PFSK-1 (cell line): Measurements from ENCODE around the gene CBX1. TPM values are rescaled to one million over a fixed set of nuclear protein-coding genes. Genes with fewer than 3 reads are reported as not detected.
A peak's percentile ranks its signal among the peaks of the same experiment; 100 is the strongest.

ENCODE experiments used
- FOXP2 ChIP-seq: optimal IDR thresholded peaks from 2 replicates; pipeline ENCODE3; 2011; ENCODE audit warnings: borderline replicate concordance, control low read depth, inconsistent platforms; ENCODE audit not compliant: insufficient read depth; ENCODE audit errors: extremely low read length, extremely low read depth
- POLR2AphosphoS5 ChIP-seq: IDR thresholded peaks from 2 replicates; pipeline ENCODE4 v1.6.1; 2012; ENCODE audit warnings: low read depth, mild to moderate bottlenecking, control low read depth, low read length, moderate library complexity
- REST ChIP-seq, 2 experiments: IDR thresholded peaks; 2 replicates each; pipeline versions ENCODE4 v1.6.1 to v1.8.0; 2011 to 2012; ENCODE audit warnings: low read depth in 2 of 2, low read length in 2 of 2, control low read depth in 1 of 2, inconsistent platforms in 1 of 2, mild to moderate bottlenecking in 1 of 2, moderate library complexity in 1 of 2; ENCODE audit not compliant: insufficient read depth in 1 of 2
- SIN3A ChIP-seq: IDR thresholded peaks from 2 replicates; pipeline ENCODE4 v1.6.1; 2012; ENCODE audit warnings: mild to moderate bottlenecking, low read length, moderate library complexity, borderline replicate concordance; ENCODE audit not compliant: insufficient read depth
- TAF1 ChIP-seq: IDR thresholded peaks from 2 replicates; pipeline ENCODE4 v1.6.1; 2012; ENCODE audit warnings: low read length, control low read depth, borderline replicate concordance; ENCODE audit not compliant: insufficient read depth
- polyA plus RNA-seq: library from polyadenylated mRNA; unstranded; fragments of >200 nt; gene quantifications from one replicate; pipeline ENCODE4 v1.2.1, GENCODE V29; 2012; ENCODE audit warnings: low read depth, missing spikeins; ENCODE audit not compliant: insufficient read length

Gene CBX1
- 41.0 TPM for polyA plus RNA-seq

DNA sequence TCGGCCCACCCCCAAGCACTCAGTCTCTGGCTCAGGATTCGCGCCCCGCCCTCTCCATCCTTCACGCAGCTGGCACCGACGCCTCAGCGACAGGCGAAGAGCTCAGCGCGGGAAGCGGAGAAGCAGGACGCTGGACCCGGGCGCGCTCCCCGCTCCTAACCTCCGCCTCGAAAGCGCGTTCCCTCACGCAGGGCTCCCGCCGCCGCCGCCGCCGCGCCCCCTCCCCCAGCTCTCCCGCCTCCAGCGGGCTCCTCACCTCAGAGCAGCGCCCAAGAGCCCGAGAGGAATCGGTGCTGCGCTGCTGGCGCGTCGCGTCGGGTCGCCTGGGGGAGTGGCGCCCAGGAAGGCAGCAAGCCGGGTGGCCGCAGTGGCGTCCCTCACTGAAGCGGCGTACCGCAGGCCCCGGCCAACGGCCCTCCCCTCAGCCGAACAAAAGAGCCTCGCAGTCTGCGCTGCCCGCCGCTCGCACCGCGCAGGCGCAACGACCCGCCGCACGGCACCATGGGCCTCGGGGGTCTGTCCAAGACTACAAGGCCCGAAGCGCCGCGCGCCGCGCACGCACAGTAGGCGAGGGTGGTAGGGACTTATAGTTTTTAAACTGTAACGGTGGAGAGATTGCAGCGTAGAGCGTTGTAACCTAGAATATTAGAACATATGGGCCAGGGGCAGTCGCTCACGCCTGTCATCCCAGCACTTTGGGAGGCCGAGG lies at the start of gene CBX1:
CBX1 (minus strand) TSS at position 467 of the 709 bp plus-strand sequence. CDS start 24,474 bp downstream, outside the sequence.
- TF ChIP-seq REST (IDR thresholded peaks at IDR 0.05; ENCODE audit: insufficient read depth in 1 of 2, low read depth in 2 of 2, low read length in 2 of 2) (no peak), POLR2AphosphoS5 (peak; percentile 78), FOXP2 (peak; percentile 65), SIN3A (peak; percentile 10; the same call in 1 of the 2 replicates), TAF1 (peak; percentile 57; the same call in 1 of the 2 replicates)

GRCh38 chr17:48150597-48151001 lies 49.3 kb upstream of the CBX1 start:
- TF ChIP-seq POLR2AphosphoS5 (no peak), REST (IDR thresholded peaks at IDR 0.05; ENCODE audit: insufficient read depth in 1 of 2, low read depth in 2 of 2, low read length in 2 of 2) (no peak), SIN3A (no peak), TAF1 (no peak), FOXP2 (no peak)

DNA sequence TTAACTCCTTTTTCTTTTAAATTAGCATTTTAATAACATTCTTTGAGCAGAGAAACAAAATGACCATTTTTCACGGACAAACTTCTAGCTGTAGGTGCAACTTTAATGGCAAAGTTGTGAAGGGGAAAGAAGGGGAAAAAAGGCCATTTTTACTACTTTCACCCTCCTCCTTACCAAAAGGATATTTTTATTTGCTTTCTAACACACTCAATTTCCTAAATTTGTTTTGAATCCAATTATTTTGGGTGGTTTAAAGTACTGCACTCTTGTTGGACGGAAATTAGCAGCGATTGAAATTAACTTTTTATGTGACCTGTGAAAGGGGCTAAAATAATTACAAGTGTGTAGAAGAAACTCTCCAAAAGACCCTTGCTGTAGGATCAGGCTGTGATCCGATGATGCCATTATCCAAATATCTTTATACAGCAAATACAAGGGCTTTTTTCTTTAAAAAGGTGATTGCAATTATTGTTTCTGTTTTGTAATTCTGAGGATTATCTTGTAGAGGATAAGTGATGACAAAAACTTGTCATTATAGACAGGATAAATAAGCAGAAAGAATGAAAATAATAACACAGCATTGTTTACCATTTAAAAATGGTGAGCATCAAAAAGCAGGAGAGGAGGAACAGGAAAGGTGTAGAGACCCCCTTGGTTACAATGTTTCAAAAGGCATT lies 48.6 kb upstream of the CBX1 start:
- TF ChIP-seq TAF1, result no peak
- TF ChIP-seq FOXP2, result no peak
- no peak for TF ChIP-seq SIN3A
- TF ChIP-seq POLR2AphosphoS5, result no peak

DNA sequence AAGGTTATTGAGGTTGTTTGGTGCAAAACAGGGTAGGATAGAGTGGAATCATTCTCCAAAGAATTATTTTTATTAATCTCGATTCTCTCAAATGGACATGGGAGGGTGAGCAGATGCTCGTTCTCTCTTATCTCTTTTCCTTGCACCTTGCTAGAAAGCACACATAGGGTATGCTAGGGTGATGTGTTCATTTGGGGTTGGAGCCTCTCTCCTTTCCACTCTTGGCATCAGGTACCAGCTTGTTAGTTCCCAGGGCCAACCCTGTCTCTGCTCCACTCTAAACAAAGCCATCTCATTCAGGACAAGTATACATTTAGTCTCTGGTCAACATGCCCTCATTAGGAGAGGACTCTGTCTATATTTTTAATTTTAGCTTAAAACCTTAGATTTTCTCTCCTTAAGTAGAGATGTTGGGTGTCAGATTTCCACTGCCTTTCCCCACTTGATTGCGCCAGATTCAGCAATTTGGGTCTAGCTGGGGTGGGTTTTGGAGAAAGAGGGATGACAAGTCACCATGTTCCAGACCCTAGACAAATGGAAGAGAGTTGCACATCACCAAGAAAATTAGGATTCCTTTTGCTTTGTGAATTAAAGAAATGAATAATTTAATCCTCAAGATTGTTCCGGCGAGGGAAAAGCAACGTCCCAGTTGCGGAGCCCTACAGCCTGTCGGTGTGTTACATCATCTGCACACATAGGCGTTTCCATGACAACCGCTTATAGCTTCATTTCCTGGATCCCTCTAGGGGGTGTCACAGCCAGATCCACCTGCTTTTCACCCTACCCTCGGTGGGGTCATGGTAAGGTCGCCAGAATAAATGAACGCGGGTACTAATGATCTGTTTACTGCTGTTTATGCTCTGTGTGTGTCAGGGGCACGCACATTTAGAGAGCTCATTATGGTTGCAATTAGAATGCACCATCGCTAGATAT lies 47.8 kb upstream of the CBX1 start:
- TF ChIP-seq FOXP2 (no peak), TAF1 (no peak), SIN3A (no peak), POLR2AphosphoS5 (no peak), REST (IDR thresholded peaks at IDR 0.05; ENCODE audit: insufficient read depth in 1 of 2, low read depth in 2 of 2, low read length in 2 of 2) (no peak)
